HCT116 (cell line): ENCODE measurements around the gene PRKCA.

Experiments
- ELF1 ChIP-seq: IDR thresholded peaks from 2 replicates; pipeline ENCODE4 v1.6.1; 2012; ENCODE audit warnings: low read depth, borderline replicate concordance
- EZH2 ChIP-seq: fragments of 200-600 bp; sonication (generic); IDR thresholded peaks from 2 replicates; pipeline ENCODE4 v1.6.1; 2017; ENCODE audit warnings: antibody characterized with exemption, mixed run types
- EZH2phosphoT487 ChIP-seq: fragments of 200-600 bp; IDR thresholded peaks from 2 replicates; pipeline ENCODE4 v1.6.1; 2018; ENCODE audit warnings: antibody characterized with exemption, borderline replicate concordance
- JUND ChIP-seq: IDR thresholded peaks from 2 replicates; pipeline ENCODE4 v1.6.1; 2012
- POLR2A ChIP-seq: IDR thresholded peaks from 2 replicates; pipeline ENCODE4 v1.7.0; 2011; ENCODE audit warnings: borderline replicate concordance; ENCODE audit not compliant: insufficient read depth, insufficient read length; ENCODE audit errors: extremely low read depth
- POLR2AphosphoS5 ChIP-seq: IDR thresholded peaks from 2 replicates; pipeline ENCODE4 v1.6.1; 2011; ENCODE audit warnings: mild to moderate bottlenecking, low read depth, low read length, moderate library complexity
- RAD21 ChIP-seq: IDR thresholded peaks from 2 replicates; pipeline ENCODE4 v1.6.1; 2012; ENCODE audit warnings: low read depth, mild to moderate bottlenecking
- SRF ChIP-seq: IDR thresholded peaks from 2 replicates; pipeline ENCODE4 v1.6.1; 2012; ENCODE audit warnings: low read depth
- YY1 ChIP-seq: IDR thresholded peaks from 2 replicates; pipeline ENCODE4 v1.6.1; 2011; ENCODE audit warnings: low read length, low read depth, moderate library complexity, mild to moderate bottlenecking; ENCODE audit not compliant: insufficient replicate concordance; ENCODE audit errors: extremely low read depth
- ZNF274 ChIP-seq: fragments of 200-500 bp; sonication (Bioruptor generic); IDR thresholded peaks from 2 replicates; pipeline ENCODE4 v1.6.1; 2014; ENCODE audit warnings: mild to moderate bottlenecking, low read depth, low read length, inconsistent platforms
- TF ChIP-seq, protein P1 (sequence below): IDR thresholded peaks from 2 replicates; pipeline ENCODE4 v1.6.1; 2012
- TF ChIP-seq, protein P2 (sequence below), 3 experiments: fragments of 200-600 bp in 1 of 3; sonication (generic) in 1 of 3; IDR thresholded peaks in 2 of 3; conservative IDR thresholded peaks in 1 of 3; 2 replicates each; pipeline ENCODE4 v1.5.1; 2012 to 2017; ENCODE audit warnings: low read depth in 2 of 3, low read length in 2 of 3, antibody characterized with exemption in 1 of 3, borderline replicate concordance in 1 of 3, control low read depth in 1 of 3, mild to moderate bottlenecking in 1 of 3, mixed read lengths in 1 of 3, mixed run types in 1 of 3, moderate library complexity in 1 of 3; ENCODE audit not compliant: insufficient read depth in 1 of 3
- TF ChIP-seq, protein P3 (sequence below): IDR thresholded peaks from 2 replicates; pipeline ENCODE4 v1.6.1; 2011; ENCODE audit warnings: mild to moderate bottlenecking, low read length, moderate library complexity; ENCODE audit not compliant: insufficient replicate concordance; ENCODE audit errors: extremely low read depth

DNA sequence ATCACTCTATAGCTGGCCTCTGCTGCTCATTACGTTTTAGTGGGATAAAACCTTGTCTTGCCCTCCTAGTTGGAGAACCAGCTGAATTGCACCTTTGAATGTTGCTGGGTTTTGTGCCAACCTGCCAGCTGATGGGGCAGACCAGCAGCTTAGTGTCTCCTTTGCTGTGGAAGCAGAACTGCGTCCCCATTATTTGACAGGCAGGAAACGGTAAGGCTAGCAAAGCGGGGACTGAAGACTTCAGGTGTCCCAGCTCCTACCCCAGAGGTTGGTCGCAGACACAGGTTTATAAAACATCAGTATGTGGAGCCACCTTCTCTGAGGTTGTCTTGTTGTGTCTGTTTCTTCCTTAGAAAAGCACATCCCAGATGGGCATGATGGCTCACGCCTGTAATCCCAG is 158.1 kb downstream of the PRKCA start:
- no peak for TF ChIP-seq POLR2AphosphoS5
- TF ChIP-seq, protein P1, sequence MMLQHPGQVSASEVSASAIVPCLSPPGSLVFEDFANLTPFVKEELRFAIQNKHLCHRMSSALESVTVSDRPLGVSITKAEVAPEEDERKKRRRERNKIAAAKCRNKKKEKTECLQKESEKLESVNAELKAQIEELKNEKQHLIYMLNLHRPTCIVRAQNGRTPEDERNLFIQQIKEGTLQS: no peak
- TF ChIP-seq, protein P2, sequence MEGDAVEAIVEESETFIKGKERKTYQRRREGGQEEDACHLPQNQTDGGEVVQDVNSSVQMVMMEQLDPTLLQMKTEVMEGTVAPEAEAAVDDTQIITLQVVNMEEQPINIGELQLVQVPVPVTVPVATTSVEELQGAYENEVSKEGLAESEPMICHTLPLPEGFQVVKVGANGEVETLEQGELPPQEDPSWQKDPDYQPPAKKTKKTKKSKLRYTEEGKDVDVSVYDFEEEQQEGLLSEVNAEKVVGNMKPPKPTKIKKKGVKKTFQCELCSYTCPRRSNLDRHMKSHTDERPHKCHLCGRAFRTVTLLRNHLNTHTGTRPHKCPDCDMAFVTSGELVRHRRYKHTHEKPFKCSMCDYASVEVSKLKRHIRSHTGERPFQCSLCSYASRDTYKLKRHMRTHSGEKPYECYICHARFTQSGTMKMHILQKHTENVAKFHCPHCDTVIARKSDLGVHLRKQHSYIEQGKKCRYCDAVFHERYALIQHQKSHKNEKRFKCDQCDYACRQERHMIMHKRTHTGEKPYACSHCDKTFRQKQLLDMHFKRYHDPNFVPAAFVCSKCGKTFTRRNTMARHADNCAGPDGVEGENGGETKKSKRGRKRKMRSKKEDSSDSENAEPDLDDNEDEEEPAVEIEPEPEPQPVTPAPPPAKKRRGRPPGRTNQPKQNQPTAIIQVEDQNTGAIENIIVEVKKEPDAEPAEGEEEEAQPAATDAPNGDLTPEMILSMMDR (IDR thresholded peaks at IDR 0.05 in 2 of 3, conservative IDR thresholded peaks at IDR 0.05 in 1 of 3; ENCODE audit: borderline replicate concordance in 1 of 3, insufficient read depth in 1 of 3, low read depth in 2 of 3, low read length in 2 of 3): no peak
- TF ChIP-seq EZH2: no peak
- no peak for TF ChIP-seq YY1
- no peak for TF ChIP-seq POLR2A
- TF ChIP-seq, protein P3, sequence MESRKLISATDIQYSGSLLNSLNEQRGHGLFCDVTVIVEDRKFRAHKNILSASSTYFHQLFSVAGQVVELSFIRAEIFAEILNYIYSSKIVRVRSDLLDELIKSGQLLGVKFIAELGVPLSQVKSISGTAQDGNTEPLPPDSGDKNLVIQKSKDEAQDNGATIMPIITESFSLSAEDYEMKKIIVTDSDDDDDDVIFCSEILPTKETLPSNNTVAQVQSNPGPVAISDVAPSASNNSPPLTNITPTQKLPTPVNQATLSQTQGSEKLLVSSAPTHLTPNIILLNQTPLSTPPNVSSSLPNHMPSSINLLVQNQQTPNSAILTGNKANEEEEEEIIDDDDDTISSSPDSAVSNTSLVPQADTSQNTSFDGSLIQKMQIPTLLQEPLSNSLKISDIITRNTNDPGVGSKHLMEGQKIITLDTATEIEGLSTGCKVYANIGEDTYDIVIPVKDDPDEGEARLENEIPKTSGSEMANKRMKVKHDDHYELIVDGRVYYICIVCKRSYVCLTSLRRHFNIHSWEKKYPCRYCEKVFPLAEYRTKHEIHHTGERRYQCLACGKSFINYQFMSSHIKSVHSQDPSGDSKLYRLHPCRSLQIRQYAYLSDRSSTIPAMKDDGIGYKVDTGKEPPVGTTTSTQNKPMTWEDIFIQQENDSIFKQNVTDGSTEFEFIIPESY: no peak
- no peak for TF ChIP-seq ZNF274
- TF ChIP-seq RAD21: no peak
- no peak for TF ChIP-seq ELF1
- no peak for TF ChIP-seq SRF
- no peak for TF ChIP-seq EZH2phosphoT487
- no peak for TF ChIP-seq JUND
